Testis (tissue), 2 donors: ENCODE results near the gene BLVRB.

ENCODE experiments used
- POLR2A ChIP-seq: fragments of 450-650 bp; IDR thresholded peaks from one replicate; pipeline ENCODE4 v1.6.1; 2017; ENCODE audit warnings: antibody characterized with exemption, mild to moderate bottlenecking, moderate library complexity
- TF ChIP-seq, protein P1 (sequence below), 3 experiments: fragments of 450-650 bp in 2 of 3; fragments of 200-600 bp in 1 of 3; sonication (generic) in 1 of 3; IDR thresholded peaks; one replicate each; pipeline ENCODE4 v1.5.1; 2016 to 2019; ENCODE audit warnings: antibody characterized with exemption in 3 of 3, mild to moderate bottlenecking in 2 of 3, moderate library complexity in 1 of 3

DNA sequence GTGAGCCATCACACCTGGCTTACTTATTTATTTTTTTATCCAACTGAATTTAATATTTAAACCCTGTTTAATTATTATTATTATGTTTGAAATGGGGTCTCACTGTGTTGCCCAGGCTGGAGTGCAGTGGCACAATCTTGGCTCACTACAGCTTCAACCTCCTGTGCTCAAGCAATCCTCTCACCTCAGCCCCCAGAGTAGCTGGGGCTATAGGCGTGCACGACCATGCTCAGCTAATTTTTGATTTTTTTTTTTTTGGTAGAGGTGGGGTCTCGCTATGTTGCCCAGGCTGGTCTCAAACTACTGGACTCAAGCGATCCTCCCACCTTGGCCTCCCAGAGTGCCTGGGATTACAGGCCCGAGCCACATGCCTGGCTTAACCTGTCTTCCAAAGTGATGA, 33.8 kb upstream of the BLVRB start:
- TF ChIP-seq, protein P1, sequence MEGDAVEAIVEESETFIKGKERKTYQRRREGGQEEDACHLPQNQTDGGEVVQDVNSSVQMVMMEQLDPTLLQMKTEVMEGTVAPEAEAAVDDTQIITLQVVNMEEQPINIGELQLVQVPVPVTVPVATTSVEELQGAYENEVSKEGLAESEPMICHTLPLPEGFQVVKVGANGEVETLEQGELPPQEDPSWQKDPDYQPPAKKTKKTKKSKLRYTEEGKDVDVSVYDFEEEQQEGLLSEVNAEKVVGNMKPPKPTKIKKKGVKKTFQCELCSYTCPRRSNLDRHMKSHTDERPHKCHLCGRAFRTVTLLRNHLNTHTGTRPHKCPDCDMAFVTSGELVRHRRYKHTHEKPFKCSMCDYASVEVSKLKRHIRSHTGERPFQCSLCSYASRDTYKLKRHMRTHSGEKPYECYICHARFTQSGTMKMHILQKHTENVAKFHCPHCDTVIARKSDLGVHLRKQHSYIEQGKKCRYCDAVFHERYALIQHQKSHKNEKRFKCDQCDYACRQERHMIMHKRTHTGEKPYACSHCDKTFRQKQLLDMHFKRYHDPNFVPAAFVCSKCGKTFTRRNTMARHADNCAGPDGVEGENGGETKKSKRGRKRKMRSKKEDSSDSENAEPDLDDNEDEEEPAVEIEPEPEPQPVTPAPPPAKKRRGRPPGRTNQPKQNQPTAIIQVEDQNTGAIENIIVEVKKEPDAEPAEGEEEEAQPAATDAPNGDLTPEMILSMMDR (IDR thresholded peaks at IDR 0.05) = no peak
- no peak for TF ChIP-seq POLR2A
